ENCODE data around the gene SYNE1. TPM values are rescaled to one million over a fixed set of nuclear protein-coding genes. Genes with fewer than 3 reads are reported as not detected.

SYNE1 gene
- total RNA-seq, 1 experiment from 2014 or later, result 3.0 TPM

DNA sequence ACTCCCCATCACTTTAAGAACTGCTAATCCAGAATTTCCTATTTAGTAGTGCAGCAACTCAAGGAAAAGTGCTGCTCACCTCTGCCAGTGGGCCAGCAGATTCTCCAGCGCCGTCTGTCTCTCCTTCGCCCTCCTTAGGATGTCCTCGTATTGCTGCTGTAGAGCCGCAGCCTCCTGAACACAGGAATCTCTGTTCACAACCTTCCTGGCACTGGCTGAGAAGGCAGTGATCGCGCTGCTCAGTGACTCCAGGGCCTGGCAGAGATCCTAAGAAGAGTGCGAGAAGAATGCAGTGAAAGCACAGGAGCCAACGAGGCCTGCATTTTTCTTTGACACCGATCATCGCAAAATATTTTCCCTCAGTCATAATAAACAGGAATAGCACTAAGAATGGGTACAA is 209.0 kb downstream of the SYNE1 start:
- Mint-ChIP-seq H3K27me3 (ENCODE audit: low read depth) (no peaks in the 10 kb centered on the region), H3K4me1 (peaks cover 0 to 6% of the 10 kb centered on the region in 2 experiments; a peak in 1 of 4 replicates), H3K9me3 (no peaks in the 10 kb centered on the region), H3K27ac (no peak overlapping the region), H3K4me3 (no peak overlapping the region), H3K36me3 (ENCODE audit: insufficient read depth in 1 of 3, low read depth in 3 of 3) (no peaks in the 10 kb centered on the region)
- no peak overlapping the region for H3T11ph ChIP-seq (ENCODE audit: low read length)
- H3K23me2 ChIP-seq (ENCODE audit: insufficient read length, low read depth, low read length, poor library complexity, severe bottlenecking), result no peaks in the 10 kb centered on the region
- H2BK120ac ChIP-seq (ENCODE audit: low read depth, low read length, poor library complexity, severe bottlenecking), result no peak overlapping the region
- no peak overlapping the region for H4K5ac ChIP-seq (ENCODE audit: insufficient read length, low read depth, low read length)
- H4K20me1 ChIP-seq (ENCODE audit: control insufficient read depth, insufficient read depth, insufficient read length), result no peaks in the 10 kb centered on the region
- H4K8ac ChIP-seq (replicated peaks; ENCODE audit: insufficient read length, low read depth, low read length), result no peak overlapping the region
- no peak overlapping the region for H3K18ac ChIP-seq (ENCODE audit: insufficient read length, low read depth, low read length)
- H4K91ac ChIP-seq (ENCODE audit: insufficient read length, low read depth, low read length), result no peak overlapping the region
- H2AFZ ChIP-seq (ENCODE audit: low read length), result no peak overlapping the region
- DNase-seq, result peak; percentile 48
- H2BK15ac ChIP-seq (ENCODE audit: low read depth, low read length), result no peak overlapping the region
- no peak overlapping the region for H3K4me2 ChIP-seq (ENCODE audit: insufficient read depth, insufficient read length, low read length)
- no peak overlapping the region for H3K27ac ChIP-seq (ENCODE audit: insufficient read length, low read depth, low read length)
- no peaks in the 10 kb centered on the region for H3K4me1 ChIP-seq (ENCODE audit: insufficient read depth, low read length)
- no peaks in the 10 kb centered on the region for H3K9me3 ChIP-seq (ENCODE audit: control insufficient read depth, low read depth, low read length)
- no peaks in the 10 kb centered on the region for H3K79me1 ChIP-seq (ENCODE audit: insufficient read depth, low read depth, low read length, poor library complexity, severe bottlenecking)
- H2BK5ac ChIP-seq (ENCODE audit: insufficient read length, low read length), result no peak overlapping the region
- TF ChIP-seq, protein P1, sequence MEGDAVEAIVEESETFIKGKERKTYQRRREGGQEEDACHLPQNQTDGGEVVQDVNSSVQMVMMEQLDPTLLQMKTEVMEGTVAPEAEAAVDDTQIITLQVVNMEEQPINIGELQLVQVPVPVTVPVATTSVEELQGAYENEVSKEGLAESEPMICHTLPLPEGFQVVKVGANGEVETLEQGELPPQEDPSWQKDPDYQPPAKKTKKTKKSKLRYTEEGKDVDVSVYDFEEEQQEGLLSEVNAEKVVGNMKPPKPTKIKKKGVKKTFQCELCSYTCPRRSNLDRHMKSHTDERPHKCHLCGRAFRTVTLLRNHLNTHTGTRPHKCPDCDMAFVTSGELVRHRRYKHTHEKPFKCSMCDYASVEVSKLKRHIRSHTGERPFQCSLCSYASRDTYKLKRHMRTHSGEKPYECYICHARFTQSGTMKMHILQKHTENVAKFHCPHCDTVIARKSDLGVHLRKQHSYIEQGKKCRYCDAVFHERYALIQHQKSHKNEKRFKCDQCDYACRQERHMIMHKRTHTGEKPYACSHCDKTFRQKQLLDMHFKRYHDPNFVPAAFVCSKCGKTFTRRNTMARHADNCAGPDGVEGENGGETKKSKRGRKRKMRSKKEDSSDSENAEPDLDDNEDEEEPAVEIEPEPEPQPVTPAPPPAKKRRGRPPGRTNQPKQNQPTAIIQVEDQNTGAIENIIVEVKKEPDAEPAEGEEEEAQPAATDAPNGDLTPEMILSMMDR (conservative IDR thresholded peaks at IDR 0.05), result no peak
- no peak overlapping the region for H2BK20ac ChIP-seq (ENCODE audit: low read depth, low read length, poor library complexity, severe bottlenecking)
- H3K79me2 ChIP-seq (ENCODE audit: insufficient read depth, low read length), result no peaks in the 10 kb centered on the region
- no peak overlapping the region for H2AK5ac ChIP-seq (ENCODE audit: insufficient read length, low read length)
- H3K4ac ChIP-seq (ENCODE audit: low read depth, low read length), result no peak overlapping the region
- no peak overlapping the region for H3K23ac ChIP-seq (ENCODE audit: insufficient read length, low read depth, low read length)
- WGBS (ENCODE audit: extremely low coverage, insufficient read length, low lambda C conversion rate), result no CpG with 5 or more reads among the region's 11 CpGs
- no peak overlapping the region for H3K14ac ChIP-seq (ENCODE audit: insufficient read depth, low read length)
- H3K27me3 ChIP-seq (ENCODE audit: insufficient read depth, low read length), result no peaks in the 10 kb centered on the region
- H3K9ac ChIP-seq (ENCODE audit: extremely low read depth, insufficient read length, low read length), result no peak overlapping the region
- H3K56ac ChIP-seq (ENCODE audit: insufficient read length, low read depth, low read length), result no peak overlapping the region
- H2BK12ac ChIP-seq (ENCODE audit: insufficient read length, low read depth, low read length), result no peak overlapping the region
